Keratinocyte (primary cell): Measurements from ENCODE around the gene IFRD2.

ENCODE experiments used
- EZH2 ChIP-seq: IDR thresholded peaks from one replicate; pipeline ENCODE4 v1.6.1; 2012; ENCODE audit warnings: inconsistent platforms, mild to moderate bottlenecking, low read length, moderate library complexity
- TF ChIP-seq, protein P1 (sequence below), 3 experiments: IDR thresholded peaks in 1 of 3; conservative IDR thresholded peaks in 1 of 3; optimal IDR thresholded peaks in 1 of 3; 2 replicates in 2 of 3; 3 replicates in 1 of 3; pipeline versions ENCODE3 to v1.5.1; 2011; ENCODE audit warnings: low read length in 3 of 3, mild to moderate bottlenecking in 3 of 3, moderate library complexity in 2 of 3, control low read depth in 1 of 3, inconsistent platforms in 1 of 3; ENCODE audit not compliant: insufficient read depth in 2 of 3; ENCODE audit errors: extremely low read depth in 1 of 3

DNA sequence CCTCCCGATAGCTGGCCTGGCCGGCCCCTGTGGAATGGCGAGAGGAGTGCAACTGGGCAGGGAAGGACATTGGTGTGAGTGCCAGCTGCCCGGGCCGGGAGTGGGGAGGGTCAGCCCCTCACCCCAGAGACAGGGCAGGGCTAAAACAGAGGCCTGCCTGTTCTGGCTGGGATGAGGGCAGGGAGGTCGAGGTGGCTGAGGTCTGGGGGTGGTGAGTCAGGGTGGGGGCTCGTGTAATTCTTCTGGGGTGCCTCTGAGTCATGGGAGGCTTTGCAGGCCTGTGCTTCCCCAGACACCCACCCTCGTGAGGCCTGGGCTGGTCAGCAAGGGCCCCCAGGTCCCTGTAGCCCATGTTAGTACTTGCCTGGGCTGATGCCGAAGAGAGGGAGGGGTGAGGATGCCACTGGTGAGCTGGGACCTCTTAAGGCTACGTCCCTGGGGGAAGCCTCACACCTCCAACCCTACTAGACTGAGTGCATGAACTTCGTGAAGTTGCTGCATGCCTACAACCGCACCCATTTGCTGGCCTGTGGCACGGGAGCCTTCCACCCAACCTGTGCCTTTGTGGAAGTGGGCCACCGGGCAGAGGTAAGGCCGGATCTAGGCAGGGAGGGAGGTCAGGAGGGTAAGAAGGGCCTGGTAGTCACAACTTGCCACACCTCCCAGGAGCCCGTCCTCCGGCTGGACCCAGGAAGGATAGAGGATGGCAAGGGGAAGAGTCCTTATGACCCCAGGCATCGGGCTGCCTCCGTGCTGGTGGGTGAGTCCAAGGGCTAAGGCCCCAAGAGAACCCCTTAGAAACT, 21.6 kb downstream of the IFRD2 start:
- TF ChIP-seq, protein P1, sequence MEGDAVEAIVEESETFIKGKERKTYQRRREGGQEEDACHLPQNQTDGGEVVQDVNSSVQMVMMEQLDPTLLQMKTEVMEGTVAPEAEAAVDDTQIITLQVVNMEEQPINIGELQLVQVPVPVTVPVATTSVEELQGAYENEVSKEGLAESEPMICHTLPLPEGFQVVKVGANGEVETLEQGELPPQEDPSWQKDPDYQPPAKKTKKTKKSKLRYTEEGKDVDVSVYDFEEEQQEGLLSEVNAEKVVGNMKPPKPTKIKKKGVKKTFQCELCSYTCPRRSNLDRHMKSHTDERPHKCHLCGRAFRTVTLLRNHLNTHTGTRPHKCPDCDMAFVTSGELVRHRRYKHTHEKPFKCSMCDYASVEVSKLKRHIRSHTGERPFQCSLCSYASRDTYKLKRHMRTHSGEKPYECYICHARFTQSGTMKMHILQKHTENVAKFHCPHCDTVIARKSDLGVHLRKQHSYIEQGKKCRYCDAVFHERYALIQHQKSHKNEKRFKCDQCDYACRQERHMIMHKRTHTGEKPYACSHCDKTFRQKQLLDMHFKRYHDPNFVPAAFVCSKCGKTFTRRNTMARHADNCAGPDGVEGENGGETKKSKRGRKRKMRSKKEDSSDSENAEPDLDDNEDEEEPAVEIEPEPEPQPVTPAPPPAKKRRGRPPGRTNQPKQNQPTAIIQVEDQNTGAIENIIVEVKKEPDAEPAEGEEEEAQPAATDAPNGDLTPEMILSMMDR (optimal IDR thresholded peaks at IDR 0.05 in 1 of 3, IDR thresholded peaks at IDR 0.05 in 1 of 3, conservative IDR thresholded peaks at IDR 0.05 in 1 of 3; ENCODE audit: extremely low read depth in 1 of 3, insufficient read depth in 2 of 3, low read length in 3 of 3) = no peak
- TF ChIP-seq EZH2 = no peak
